NCI-H510A (cell line): Measurements from ENCODE around the gene PPARA.

Experiments used
- DNase-seq: peaks from one replicate; lab custom pipeline; 2025; lab: John Stamatoyannopoulos, UW

The PPARA gene

DNA sequence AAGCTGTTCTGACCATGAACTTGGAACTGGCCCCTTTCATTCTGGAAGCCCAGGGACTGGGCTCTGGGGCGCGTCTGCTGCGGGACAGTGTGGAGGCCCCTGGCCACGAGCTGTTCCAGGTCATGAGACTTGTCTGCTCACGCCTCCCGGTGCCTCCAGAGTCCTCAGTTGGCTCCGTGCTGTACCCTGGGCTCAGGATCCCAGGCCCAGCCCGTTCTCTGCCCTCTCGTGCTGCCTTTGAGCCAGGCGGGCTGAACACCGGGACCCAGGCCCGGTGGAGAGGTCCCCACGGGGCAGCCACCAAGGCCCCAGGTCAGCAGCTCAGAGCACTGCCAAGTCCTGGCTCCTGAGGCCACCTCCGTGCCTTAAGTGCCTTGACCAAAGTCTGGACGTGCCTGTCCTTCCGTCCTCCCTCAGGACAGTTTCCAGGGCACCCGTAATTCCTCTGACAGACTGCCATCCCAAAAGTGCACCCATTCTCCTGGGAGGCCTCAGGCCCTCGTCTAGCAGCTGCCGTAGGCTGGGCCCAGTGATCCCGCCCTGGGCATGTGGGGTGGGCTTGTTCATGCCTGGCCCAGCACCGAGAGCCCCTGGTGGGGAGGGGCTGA, 36.3 kb upstream of the PPARA start:
- DNase-seq, result no peak

DNA sequence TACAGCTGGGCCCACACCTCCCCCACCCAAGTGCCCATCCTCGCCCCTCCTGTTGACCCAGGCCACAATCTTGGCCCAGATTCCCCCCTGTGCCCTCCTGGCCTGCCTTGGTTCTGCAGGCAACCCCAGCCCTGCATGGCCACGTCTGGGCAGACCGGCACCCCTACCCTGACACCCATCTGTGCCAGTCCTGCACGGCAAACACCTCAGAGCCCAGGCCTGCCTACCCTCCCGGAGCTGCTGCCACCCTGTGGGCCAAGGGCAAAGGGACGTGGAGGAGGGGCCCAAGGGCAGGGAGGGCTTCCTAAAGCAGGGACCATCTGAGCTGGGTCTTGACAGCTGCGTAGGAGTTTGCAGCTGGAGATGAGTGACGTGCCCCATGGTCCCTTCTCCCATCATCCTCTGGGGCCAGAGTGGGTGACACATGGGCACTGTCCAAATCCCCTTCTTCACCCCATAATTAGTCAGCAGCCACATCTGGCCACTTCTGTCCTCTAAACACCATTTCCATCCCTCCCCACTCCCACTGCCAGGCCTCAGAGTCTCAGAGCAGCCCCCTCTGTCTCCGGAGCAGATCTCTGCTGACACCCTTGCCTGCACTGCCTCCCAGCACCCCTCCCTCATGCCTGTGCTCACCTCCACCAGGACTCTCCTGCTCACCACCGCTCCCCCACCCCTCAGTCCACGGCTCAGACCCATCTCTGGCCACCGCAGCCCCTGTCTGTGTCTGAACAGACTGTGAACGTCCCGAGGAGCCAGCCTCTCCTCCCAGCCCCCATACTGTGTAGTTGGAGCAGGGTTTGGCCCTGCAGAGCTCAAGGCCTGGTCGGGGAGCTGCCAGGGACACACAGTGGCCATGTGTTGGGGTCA, 35.6 kb upstream of the PPARA start:
- no peak for DNase-seq

DNA sequence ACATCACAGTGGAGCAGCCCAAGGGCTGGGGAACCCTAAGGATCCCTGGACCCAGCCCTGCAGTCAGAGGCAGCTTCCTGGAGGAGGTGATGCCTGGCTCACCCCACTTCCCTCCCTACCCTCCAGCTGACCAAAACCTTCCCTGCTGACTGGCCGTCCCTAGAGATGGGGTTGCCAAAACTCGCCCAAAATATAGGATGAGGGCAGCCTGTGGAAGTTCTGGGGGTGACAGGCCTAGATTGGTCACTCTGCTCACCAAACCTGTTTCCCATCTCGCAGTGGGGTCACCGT, 35.0 kb upstream of the PPARA start:
- no peak for DNase-seq

DNA sequence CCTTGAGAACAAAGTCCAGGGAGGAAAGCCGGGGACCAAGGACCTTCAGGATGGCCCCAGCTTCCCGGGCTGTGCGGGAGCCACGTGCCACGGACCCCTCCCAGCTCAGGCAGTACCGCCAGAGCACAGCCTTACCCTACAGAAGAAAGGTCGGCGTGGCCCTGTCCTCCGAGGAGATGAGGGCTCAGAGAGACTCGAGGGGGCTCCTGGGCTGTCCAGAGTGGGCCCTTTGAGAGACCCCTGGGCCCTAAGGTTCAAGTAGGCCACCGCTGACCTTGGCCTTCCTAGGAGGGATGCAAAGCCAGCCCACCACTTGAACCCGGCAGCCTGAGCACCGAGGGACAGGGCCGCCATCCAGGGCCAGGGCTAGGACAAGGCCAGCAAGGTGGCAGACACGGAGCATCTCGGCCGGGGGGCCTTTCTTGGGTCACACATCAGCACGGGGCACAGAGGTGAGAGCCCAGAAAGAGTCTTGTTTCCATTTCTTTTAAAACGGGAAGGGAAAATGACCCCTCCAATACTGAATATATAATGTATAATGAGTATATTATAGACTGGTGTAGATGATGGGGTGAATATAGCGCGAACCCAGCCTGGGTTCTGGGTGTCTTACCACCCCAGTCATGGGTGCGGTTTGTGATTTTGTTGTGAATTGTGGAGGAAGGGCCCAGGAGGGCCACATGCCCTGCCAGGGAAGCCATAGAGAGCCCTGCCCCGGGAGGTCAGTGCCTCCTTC, 34.4 kb upstream of the PPARA start:
- no peak for DNase-seq

DNA sequence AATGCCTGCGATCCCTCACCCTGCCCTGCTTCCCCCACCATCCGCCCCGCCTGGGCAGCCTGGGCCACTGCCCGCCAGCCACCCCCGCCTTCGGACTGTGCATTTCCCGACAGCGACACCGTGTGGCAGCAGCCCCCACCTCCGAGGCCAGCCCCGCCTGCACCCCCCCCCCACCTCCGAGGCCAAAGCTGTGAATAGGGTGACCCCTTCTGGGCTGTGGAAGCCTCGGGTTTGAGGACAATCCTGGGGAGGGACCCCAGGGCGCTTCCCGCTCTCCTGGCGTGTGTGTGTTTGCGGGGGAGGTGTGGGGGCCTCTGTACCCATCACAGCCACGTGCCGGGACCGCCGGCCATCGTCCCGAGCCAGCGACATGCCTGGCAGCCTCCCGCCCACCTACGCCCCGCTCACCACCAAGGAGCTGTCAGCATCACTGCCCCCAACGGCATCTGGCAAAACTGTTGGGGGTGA, 33.8 kb upstream of the PPARA start:
- DNase-seq, result peak; percentile 45

DNA sequence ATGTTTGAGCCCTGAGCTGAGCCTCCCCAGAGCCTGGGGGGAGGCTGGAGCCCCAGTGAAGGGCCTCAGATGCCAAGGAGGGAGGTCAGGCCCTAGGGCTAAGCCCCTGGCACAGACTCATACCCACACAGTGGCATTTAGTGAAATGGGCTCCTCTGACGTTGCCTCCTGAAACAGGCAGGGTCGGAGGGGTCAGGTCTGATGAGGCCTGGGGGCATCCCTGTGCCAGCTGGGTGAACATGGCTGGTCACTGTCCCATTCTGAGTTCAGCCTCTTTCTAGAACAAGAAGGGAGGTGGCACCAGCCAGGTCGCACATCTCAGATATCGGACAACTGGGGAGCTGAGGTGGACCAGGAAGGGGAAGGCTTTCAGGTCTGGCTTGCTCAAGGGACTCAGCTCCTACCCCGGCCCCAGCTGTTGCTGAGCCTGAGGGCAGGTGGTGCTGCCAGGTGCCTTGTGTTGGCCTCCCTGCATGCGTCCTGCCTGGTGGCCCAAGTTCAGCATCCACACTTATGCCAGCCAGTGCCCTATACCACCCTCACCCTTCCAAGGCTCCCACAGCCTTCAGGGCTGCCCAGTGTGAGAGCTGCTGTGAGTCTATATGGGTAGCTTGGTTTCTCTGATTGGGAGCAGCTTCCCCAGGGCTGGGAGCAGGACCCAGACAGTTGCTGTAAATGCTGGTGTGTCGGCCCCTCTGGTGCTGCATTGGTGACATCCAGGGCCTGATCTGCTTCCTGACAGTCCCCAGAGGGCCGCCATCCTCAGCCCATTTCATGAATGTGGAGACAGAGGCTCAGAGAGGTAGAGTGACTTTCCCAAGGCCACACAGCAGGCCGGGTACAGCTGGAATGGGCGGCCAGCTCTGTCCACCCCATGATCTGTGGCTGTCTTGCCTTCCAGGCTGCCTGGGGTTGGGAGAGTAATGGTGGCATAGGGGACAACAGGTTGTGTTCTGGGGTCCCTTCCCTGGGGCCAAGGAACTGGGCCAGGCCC, 32.8 kb upstream of the PPARA start:
- DNase-seq, result no peak

DNA sequence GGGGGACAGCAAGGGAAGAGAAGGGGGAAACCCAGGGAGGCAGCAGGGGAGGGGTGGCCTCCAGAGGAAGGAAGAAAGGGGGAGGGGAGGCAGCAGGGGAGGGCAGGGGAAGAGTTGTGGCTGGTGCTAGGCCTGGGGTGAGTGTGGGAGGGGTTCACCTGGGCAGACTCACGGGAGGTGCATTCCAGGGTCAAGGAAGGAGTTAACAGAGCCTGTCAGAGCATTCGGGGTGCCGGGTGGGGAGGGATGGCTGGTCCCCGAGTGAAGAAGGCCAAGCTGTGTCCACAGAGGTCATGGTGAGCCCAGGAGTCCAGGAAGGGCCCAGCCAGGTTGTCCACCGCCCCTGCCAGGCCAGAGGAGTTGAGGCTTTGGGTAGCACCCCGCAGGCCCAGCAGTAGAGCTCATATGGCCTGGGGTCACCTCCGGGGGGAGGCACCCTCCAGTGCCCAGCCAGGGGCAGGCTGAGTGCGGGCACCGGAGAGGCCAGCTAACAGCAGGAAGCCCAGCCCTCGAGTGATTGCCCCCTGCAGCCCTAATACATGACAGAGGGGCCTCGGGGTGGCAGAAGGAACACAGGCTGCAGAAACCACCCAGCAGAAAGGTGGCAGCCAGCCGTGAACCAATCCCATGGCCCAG, 31.1 kb upstream of the PPARA start:
- no peak for DNase-seq

DNA sequence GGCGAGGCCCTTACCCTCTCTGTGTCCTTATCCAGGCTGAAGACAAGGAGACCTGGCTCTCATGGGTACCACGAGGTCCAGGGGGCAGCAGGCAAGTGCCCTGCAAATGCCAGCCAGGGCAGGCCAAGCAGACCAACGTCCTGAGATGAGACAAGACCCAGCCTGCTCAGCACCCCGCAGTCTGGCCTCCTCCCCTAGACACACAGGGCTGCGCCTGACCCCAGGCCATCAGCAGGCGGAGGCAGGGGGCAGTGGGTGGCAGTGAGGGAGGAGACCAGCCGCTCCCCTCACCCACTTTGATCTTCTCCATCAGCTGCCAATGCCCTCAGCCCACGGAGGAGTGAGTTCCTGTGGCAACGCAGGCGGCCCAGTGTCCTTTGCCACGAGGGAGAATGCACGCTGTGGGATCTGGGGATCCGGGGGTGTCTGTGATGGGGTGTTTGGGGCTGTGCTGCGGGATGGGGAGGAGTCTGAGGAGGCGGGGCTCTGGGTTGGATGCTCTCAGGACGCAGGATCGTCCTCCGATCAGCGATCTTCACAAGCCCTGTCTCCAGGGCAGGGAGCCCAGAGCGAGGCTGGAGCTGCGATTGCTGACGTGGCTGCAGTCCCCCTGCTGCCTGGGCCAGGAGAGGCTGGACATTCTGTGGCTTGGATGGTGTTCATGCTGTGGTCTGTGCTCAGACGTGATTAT, 30.5 kb upstream of the PPARA start:
- no peak for DNase-seq

DNA sequence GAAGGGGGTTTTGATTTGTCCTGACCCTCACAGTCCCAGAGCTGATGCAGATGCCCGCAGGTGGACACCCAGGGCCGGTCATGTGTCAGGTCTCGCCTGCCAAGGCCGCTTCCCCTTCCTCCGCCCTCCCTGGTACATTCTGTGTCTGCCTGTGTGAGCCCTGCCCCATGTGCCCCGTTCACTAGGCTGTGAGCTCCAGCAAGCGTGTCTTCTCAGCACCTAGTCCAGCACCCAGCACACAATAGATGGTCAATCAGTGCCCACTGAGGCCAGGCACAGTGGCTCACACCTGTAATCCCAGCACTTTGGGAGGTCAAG, 29.9 kb upstream of the PPARA start:
- DNase-seq, result no peak

DNA sequence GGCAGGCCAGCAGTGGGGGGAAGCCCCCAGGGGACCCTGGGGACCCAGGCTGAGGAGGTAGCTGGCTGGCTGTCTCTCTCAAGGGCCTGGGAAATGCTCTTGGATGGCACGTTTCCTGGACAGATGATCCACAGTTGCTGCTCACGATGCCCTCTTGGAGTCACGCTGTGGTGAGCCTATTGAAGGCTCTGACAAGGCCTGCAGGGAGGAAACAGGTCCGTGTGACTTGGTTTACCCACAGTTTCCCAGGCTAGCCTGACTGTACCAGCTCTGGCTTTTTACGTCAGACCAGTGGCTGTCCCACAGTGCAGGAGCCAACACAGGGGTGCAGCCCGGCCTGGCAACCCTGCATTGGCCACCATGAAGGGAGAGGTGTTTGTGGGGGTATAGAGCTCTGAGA, 29.2 kb upstream of the PPARA start:
- no peak for DNase-seq

DNA sequence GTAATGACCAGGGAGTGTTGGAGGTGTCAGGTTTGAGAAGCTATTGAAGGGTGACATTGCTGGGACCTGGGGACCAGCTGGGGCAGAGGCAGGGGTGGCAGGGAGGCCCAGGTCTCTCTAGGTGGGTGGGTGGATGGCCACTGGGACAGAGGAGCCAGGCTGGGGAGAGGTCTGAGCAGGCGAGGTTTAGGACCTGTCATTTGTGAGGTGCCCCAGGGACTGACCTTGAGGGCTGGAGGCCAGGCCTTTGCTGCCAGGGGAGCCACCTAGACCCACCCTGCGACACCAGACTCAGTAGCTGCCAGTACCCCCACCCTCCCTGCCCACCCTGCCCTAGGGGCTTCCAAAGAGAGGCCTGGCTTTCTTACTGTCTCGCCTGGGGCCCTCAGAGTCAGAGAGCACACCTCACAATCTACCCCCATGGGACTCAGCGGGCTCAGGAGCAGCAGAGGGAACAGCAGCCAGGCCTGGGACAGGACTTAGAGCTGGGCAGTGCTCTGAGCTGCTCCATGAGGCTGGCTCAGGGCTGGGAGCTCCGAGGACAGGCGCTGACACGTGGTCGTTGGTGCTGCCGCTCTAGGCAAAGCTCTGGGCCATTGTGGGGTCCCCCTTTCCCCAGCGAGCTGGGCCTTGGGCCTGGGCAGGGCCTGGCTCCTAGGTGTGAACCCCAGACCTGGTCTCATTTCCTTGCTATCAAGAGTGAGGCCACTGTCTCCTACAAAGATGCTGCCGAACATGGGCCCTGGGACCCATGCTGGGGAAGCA, 28.6 kb upstream of the PPARA start:
- DNase-seq, result no peak

DNA sequence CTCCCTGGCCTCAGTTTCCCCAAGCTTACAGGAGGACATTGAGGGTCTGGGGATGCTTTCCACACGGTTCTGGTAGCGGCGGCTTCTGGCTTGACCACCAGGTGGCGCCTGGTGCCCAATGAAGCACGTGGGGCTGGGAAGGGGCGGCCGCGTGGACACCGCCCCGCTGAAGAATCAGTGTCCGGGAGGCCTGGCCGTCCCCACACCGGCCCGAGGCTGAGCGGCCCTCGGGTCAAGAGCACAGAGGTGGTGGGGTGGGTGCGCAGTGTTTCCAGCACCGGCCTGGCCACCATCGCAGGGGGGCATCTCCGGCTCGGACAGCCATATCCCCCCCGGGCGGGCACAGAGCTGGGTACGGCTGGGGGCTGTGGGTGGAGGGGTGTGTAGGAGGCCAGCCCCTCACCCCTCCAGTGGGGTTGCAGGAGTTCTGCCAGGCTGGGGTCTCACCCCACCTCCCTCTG, 27.8 kb upstream of the PPARA start:
- DNase-seq, result no peak

DNA sequence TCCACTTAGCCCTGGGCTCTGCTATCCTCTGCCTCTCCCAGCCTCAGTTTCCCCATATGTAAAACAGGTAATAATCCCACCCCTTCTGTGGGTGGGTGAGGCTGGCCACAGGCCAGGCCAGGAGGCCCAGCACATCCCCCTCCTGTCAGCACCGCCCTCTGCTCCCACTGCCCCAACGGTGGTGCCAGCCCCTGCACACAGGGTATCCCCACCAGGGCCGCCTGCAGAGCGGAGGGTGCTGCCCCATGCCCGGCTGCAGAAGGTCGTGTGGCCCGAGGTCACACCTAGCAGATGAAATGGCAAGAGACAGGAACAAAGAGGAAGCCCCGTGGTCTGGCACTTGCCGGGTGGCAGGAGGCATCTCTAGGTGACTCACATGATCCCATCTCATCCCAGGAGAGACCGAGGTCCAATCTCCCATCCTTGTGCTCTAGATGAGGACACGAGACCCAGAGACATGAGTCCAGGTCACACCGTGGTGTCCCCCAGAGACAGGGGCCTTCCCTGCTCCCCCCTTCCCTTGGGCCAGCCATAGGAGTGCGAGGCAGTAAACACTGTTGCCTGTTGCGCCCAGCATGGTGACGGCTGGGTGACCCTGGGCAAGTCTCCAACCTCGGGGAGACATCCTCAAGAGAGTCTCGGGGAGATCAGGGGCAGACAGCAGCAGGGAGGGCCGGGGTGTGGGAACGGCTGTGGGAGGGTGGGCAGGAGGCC, 27.2 kb upstream of the PPARA start:
- DNase-seq, result no peak

DNA sequence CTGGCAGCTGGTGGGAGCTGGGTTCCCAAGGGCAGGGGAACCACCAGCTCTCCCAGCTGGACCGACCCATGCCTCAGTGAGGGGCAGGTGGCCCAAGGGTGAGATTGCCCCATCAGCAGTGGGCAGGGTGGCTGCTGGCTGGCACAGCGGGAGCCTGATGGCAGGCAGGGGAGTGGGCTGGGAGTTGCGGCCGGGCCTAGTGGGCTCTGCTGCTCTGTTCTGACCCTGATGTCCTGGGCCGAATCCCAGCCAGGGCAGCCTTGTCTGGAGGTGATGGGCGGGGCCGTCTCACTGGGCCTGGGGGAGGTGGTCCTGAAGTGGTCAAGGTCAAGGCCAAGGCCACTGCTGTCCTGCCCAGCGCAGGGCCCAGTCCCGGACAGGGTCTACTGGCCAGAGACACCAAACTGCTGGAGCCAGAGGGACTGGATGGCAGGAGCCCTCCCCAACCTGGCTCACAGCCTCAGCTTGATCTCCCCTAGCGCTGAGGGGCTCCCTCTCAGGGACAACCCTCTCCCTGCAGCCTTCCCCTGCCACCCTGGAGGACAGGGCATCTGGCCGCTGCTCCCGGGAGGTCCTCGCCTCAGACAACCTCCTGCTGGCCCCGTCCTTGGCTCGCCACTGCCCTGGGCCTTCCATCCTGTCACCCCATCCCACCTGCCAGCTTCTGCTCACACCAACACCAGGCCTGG, 26.5 kb upstream of the PPARA start:
- no peak for DNase-seq

DNA sequence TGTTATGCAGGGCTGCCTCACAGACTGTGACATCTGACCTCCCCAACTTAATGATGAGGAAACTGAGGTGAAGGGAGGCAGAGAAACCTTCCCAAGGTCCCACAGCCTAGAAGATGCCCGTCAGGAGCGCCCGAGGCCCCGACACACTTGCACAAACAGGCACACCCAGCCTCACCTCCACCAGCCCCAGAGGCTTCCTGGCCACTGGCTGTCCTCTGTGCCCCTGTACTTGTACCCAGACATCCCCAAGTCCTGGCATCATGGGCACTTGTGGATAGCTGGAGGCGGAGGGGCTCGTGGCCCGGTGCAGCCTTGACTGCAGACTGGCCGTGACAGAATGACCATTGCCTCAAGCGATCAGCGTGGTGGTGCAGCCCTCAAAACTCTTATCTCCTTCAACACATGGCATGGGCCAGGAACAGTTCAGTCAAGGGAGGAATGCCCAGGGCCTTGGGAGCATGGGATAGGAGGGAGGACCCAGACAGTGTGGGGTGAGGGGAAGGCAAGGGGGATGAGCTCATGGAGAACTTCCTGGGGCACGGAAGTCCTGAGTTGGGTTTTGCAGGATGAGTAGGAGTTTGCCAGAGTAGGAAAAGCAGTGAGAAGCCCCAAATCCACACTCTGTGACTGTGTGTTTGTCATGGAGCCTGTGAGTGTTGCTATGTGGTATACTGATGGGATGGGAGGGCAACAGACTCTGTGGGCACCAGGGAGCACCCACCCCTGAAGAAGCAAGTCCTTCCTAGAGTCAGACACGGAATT, 25.8 kb upstream of the PPARA start:
- DNase-seq, result no peak

DNA sequence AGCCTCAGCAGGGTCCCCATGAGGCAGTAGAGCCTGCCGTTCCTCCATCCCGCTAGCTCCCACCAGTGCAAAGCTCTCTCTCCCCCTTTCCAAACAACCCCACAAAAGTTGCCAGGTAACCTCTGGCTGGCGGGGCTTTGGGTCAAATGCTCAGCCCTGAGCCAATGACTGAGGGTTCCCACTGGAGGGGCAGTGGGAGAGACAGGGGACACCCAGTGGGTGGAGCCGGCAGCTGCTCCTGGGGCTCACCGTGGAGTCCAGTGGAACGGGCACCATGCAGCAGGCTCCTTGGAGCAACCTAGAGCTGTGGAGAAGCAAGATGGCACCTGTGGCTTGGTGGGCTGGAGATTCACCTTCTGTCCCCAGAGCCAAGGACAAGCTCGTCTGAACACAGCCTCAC, 25.0 kb upstream of the PPARA start:
- DNase-seq, result no peak

DNA sequence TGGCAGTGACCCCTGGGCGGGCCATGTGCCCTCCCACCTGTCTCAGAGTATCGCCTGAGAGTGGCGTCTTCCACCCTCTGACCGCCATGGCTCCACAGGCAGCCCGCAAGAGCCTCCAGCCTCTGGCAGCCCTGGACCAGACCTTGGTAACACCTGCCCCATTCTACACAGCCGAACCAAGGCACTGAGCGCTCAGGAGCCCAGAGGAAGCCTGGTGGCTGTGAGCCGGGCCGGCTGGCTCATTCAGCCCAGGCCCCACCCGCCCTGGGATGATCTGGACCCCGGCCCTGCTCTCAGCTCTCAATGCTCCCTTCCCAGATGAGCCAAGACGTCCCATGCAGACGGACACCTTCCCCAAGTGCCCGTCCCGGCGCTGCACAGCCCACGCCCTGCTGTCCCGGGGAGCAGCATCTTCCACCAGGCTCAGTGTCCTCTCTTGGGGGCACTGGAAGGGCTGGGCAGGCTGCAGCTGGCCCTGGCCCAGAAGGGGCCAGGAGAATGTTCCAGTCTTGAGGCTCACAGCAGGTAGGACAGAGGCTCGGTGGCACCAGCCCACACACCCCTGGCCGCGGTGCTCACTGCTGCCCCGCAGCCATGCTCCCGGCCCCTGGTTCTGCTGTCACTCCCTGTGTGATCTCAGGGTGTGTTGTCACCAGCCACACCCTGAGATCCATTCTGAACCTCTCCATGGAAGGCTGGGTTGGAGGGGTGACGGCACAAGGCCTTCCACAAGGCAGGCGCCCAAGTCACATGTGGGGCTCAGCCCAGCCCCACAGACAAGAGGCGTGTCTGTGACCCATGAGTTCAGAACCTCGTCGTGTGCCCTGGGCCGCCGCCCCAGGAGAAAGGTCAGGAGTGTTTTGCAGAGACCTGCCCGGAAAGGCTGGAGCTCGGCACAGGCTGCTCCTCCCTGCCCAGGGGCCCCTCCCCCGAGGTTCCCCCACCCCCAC, 24.2 kb upstream of the PPARA start:
- DNase-seq, result no peak
